ENCODE results near the gene RGS1.

Gene RGS1

DNA sequence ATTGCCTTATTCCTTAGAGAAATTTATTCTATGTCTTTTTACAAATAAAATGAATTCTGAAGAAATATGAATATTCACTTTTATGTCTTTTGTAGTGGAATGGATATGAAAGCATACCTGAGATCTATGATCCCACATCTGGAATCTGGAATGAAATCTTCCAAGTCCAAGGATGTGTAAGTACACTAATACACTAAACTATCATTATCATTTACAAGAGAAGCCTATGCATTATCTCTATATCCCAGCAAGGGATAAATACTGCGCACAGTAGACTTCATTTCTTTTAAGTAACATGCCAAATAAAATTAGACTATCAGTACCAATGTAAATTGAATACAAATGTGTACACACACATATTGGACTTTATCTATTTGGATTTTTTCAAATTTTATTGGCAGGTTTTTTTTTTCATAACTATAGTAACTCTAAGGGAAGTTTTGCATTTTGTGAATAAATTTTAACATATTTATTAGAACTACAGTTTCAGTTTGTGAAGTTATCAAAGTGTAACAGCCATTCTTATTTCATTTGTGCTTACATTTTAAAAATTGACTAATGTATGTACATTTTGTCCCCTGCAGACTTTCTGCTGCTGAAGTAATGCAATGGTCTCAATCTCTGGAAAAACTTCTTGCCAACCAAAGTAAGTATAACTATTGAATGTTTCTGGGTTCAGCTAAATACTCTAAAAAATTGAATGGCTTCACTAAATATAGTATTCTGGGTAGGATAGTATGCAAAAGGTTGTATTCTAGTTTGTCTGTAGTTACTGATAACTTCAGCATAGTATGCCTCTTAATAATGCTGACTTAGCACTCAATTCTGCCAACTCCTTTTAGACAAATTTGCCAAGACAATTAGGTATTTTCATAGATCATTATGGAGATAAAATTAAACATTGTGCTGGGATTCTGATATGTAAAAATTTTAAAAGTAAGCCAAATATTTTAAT, 894 bp downstream of the RGS1 start:
- no peak for TF ChIP-seq CTCF (IDR thresholded peaks at IDR 0.05; ENCODE audit: extremely low read depth, insufficient read depth, missing control alignments)
- DNase-seq (ENCODE audit: low spot score) = no peak
- in situ Hi-C loops (cut with MboI; ENCODE audit: low pct_unique_long_range_greater_than_20kb, low sequenced_read_pairs, unreplicated experiment) = no loop called here

DNA sequence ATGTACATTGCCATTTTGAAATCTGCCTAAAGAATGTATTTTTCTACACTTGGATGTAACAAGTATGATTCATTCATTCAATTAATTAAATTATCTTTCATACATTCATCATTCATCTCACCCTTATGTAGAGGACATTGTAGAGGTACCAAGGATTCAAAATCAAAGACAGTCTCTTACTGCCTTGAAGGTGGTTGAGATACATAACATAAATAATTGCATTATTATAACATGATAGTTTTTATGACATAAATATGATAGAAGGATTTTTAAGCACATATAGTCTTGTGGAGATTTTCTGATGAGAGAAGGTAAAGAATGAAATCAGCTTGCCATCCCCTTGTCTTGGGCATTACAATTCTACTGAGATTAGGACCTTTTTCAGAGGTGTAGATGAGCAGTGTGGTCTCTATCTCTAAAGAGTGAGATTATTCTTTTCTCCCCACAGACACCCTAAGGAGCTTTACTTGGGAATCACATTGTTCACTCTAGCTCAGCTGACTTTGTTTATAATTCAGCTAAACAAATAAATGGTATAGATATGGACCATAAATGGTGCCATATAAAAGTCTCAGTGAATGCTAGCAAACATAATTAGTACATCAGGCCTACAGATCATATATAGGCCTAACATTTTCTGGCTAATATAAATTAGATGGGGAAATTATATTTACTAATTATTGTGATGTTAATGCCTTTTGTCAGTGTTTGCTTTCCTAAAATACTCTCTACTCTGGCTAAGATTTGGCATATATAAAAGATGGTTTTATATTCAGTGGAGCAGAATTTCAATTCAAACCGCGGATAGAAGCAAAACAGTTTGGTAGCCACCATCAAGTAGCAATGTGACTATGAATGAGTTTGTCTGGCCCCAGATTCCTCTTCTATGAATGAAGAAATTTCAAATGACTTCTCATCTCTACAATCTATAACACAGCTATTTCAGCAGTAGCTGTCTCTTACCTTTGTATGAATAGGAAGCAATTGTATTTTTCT, 1.9 kb downstream of the RGS1 start:
- TF ChIP-seq CTCF (IDR thresholded peaks at IDR 0.05; ENCODE audit: extremely low read depth, insufficient read depth, missing control alignments) = no peak
- in situ Hi-C loops (cut with MboI; ENCODE audit: low pct_unique_long_range_greater_than_20kb, low sequenced_read_pairs, unreplicated experiment) = no loop called here
- no peak for DNase-seq (ENCODE audit: low spot score)

DNA sequence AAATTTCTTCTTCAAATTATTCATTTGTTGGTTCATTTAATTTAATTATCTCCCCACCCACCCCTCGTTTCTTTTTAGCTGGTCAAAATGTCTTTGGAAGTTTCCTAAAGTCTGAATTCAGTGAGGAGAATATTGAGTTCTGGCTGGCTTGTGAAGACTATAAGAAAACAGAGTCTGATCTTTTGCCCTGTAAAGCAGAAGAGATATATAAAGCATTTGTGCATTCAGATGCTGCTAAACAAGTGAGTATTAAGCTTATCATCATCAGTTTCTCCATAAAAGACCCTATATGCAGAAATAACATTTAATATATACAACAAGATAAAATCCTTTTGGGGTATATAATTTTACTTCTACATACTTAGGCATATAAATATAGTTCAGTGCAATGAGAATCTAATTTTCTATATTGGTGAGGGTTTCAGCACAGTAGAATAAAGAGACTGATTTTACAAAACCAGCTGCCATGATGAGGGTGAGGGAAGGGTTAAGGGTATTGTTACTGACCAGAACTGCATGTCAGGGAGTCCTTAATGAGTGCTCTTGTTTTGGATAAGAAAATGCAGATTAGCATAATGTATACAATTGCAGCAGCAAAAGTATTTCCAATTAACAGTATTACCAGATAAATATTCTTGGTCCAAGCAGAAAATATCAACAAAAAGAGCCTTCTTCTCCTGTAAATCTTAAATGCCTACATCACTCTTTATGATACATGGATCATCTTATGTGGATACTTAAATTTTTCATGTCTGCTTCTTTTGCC, 2.8 kb downstream of the RGS1 start:
- TF ChIP-seq CTCF (IDR thresholded peaks at IDR 0.05; ENCODE audit: extremely low read depth, insufficient read depth, missing control alignments) = no peak
- no peak for DNase-seq (ENCODE audit: low spot score)
- in situ Hi-C loops (cut with MboI; ENCODE audit: low pct_unique_long_range_greater_than_20kb, low sequenced_read_pairs, unreplicated experiment) = no loop called here

DNA sequence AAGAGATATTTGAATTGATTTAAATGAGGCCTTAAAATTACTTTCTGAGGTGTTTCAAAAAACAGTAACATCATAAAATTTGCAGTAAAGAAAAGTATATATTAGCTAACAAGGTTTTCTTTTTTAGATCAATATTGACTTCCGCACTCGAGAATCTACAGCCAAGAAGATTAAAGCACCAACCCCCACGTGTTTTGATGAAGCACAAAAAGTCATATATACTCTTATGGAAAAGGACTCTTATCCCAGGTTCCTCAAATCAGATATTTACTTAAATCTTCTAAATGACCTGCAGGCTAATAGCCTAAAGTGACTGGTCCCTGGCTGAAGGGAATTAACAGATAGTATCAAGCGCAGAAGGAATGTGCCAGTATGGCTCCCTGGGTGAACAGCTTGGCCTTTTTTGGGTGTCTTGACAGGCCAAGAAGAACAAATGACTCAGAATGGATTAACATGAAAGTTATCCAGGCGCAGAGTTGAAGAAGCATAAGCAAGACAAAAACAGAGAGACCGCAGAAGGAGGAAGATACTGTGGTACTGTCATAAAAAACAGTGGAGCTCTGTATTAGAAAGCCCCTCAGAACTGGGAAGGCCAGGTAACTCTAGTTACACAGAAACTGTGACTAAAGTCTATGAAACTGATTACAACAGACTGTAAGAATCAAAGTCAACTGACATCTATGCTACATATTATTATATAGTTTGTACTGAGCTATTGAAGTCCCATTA, 3.6 kb downstream of the RGS1 start:
- no peak for DNase-seq (ENCODE audit: low spot score)
- in situ Hi-C loops (cut with MboI; ENCODE audit: low pct_unique_long_range_greater_than_20kb, low sequenced_read_pairs, unreplicated experiment) = no loop called here
- no peak for TF ChIP-seq CTCF (IDR thresholded peaks at IDR 0.05; ENCODE audit: extremely low read depth, insufficient read depth, missing control alignments)

DNA sequence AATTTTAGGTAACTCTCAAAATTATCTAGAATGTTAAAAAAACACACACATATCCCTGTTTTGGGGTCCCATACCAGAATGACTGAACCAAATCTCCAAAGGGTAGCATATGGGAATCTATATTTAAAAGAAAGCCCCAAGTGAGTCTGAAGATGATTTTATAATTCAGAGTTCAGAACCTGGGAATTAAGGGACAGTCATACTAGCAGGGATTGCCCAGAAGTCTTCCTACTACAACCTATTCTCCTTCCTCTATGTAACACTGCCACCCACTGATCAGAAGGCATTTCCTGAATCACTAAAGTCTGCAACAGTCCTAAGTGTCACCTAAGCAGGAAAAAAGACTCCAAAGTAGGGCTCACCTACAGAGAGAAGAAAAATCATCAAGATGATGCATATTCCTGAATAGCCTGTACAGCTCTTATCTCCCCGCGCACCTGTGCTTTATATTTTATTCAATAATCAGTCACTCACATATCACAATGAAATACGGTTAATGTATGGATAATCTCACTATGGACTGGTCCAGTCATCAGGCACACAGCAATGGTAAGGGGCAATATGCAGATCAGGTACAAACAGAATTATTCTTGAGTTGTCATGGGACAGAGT, 4.9 kb downstream of the RGS1 start:
- peak; percentile 66 for TF ChIP-seq CTCF (IDR thresholded peaks at IDR 0.05; ENCODE audit: extremely low read depth, insufficient read depth, missing control alignments)

More for the DNA sequence above, 4.9 kb downstream of the RGS1 start:
- no peak for DNase-seq (ENCODE audit: low spot score)
- in situ Hi-C loops (cut with MboI; ENCODE audit: low pct_unique_long_range_greater_than_20kb, low sequenced_read_pairs, unreplicated experiment) = loop anchor here (10.0 kb wide), 1 partner anchor 66 kb away; no protein-coding TSS in a partner anchor

All from GM13977 (cell line).